Mucosa of stomach (tissue), 1 donor: ENCODE measurements around the gene ATP6V0A4.

ENCODE experiments used
- H3K27me3 ChIP-seq: one replicate; pipeline ENCODE4 v1.7.0; 2013; ENCODE audit warnings: mild to moderate bottlenecking, low read length; ENCODE audit not compliant: control insufficient read depth, insufficient read depth
- H3K36me3 ChIP-seq: one replicate; pipeline ENCODE4 v1.7.0; 2013; ENCODE audit warnings: low read length; ENCODE audit not compliant: control insufficient read depth, insufficient read depth
- H3K4me1 ChIP-seq: one replicate; pipeline ENCODE4 v1.7.0; 2013; ENCODE audit warnings: mild to moderate bottlenecking, low read length; ENCODE audit not compliant: control insufficient read depth, insufficient read depth
- H3K4me3 ChIP-seq: one replicate; pipeline ENCODE4 v1.7.0; 2013; ENCODE audit warnings: low read length
- H3K9ac ChIP-seq: one replicate; pipeline ENCODE4 v1.7.0; 2013; ENCODE audit warnings: mild to moderate bottlenecking, low read length, moderate library complexity
- H3K9me3 ChIP-seq: one replicate; pipeline ENCODE4 v1.7.0; 2013; ENCODE audit warnings: mild to moderate bottlenecking, low read length, moderate library complexity; ENCODE audit not compliant: control insufficient read depth
- donor health status: Pancreatic carcinoma.

Gene ATP6V0A4

GRCh38 chr7:138662991-138663320, 135.0 kb downstream of the ATP6V0A4 start:
- Histone ChIP-seq H3K36me3 (no peaks in the 10 kb centered on the region), H3K9me3 (no peaks in the 10 kb centered on the region), H3K4me1 (no peaks in the 10 kb centered on the region), H3K4me3 (no peak overlapping the region), H3K9ac (no peak overlapping the region), H3K27me3 (peaks cover 5% of the 10 kb centered on the region)

- H3K4me1 ChIP-seq = no peaks in the 10 kb centered on the region
- no peaks in the 10 kb centered on the region for H3K9me3 ChIP-seq
- peaks cover 5% of the 10 kb centered on the region for H3K27me3 ChIP-seq
- H3K36me3 ChIP-seq = no peaks in the 10 kb centered on the region
- H3K4me3 ChIP-seq = no peak overlapping the region
- no peak overlapping the region for H3K9ac ChIP-seq
Observed at GRCh38 chr7:138662076-138662990, 135.7 kb downstream of the ATP6V0A4 start.

GRCh38 chr7:138661069-138661635, 136.8 kb downstream of the ATP6V0A4 start:
- no peak overlapping the region for H3K4me3 ChIP-seq
- H3K4me1 ChIP-seq = no peaks in the 10 kb centered on the region
- H3K9ac ChIP-seq = no peak overlapping the region
- no peaks in the 10 kb centered on the region for H3K36me3 ChIP-seq
- no peaks in the 10 kb centered on the region for H3K9me3 ChIP-seq
- peaks cover 5% of the 10 kb centered on the region for H3K27me3 ChIP-seq

GRCh38 chr7:138658889-138659288, 139.1 kb downstream of the ATP6V0A4 start:
- no peaks in the 10 kb centered on the region for H3K4me1 ChIP-seq
- H3K9me3 ChIP-seq = no peaks in the 10 kb centered on the region
- H3K27me3 ChIP-seq = peaks cover 5% of the 10 kb centered on the region
- H3K4me3 ChIP-seq = no peak overlapping the region
- H3K9ac ChIP-seq = no peak overlapping the region
- H3K36me3 ChIP-seq = no peaks in the 10 kb centered on the region

GRCh38 chr7:138657854-138658386, 140.1 kb downstream of the ATP6V0A4 start:
- no peak overlapping the region for H3K9ac ChIP-seq
- peaks cover 5% of the 10 kb centered on the region for H3K27me3 ChIP-seq
- no peak overlapping the region for H3K4me3 ChIP-seq
- no peaks in the 10 kb centered on the region for H3K4me1 ChIP-seq
- no peaks in the 10 kb centered on the region for H3K9me3 ChIP-seq
- no peaks in the 10 kb centered on the region for H3K36me3 ChIP-seq

GRCh38 chr7:138656952-138657351, 141.0 kb downstream of the ATP6V0A4 start:
- peaks cover 5% of the 10 kb centered on the region for H3K27me3 ChIP-seq
- H3K9ac ChIP-seq = no peak overlapping the region
- H3K4me3 ChIP-seq = no peak overlapping the region
- no peaks in the 10 kb centered on the region for H3K9me3 ChIP-seq
- H3K36me3 ChIP-seq = no peaks in the 10 kb centered on the region
- H3K4me1 ChIP-seq = no peaks in the 10 kb centered on the region
